Prostate gland (tissue), 2 donors: Measurements from ENCODE around the gene PPP1R1B.

Experiments
- POLR2A ChIP-seq: fragments of 450-650 bp; IDR thresholded peaks from one replicate; pipeline ENCODE4 v1.6.1; 2016; ENCODE audit warnings: antibody characterized with exemption, mild to moderate bottlenecking
- TF ChIP-seq, protein P1 (sequence below), 4 experiments: fragments of 200-600 bp in 2 of 4; fragments of 450-650 bp in 2 of 4; sonication (generic) in 2 of 4; IDR thresholded peaks; 1 replicate in 3 of 4; 2 replicates in 1 of 4; pipeline ENCODE4 v1.5.1; 2016 to 2019; ENCODE audit warnings: antibody characterized with exemption in 4 of 4, mild to moderate bottlenecking in 2 of 4, moderate library complexity in 2 of 4

DNA sequence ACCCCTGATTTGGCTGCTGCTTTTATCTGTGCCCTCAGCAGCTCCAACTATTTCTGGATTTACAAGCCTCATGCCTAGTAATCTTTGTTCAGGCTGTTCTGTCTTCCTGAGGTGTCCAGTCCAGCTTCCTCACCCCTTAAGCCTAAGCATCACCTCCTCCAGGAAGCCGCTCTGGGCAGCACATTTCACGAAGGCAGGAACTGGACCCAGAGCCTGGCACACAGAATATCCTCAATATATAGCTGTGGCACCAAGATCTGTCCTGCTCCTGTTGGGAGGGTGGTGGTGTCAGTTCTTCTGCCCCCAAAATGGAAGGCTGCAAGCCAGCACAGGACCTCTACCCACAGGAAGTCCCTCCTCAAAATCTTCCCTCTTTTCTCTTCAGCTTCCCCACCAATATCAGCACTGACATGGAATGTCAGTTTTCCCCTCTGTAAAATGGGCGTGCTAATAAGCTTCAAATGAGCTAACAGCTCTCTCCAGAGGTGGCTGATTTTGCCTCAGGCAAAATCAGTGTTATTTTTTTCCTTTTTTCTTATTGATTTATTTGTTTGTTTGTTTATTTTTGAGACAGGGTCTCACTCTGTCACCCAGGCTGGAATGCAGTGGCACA is 12.1 kb upstream of the PPP1R1B start:
- TF ChIP-seq, protein P1, sequence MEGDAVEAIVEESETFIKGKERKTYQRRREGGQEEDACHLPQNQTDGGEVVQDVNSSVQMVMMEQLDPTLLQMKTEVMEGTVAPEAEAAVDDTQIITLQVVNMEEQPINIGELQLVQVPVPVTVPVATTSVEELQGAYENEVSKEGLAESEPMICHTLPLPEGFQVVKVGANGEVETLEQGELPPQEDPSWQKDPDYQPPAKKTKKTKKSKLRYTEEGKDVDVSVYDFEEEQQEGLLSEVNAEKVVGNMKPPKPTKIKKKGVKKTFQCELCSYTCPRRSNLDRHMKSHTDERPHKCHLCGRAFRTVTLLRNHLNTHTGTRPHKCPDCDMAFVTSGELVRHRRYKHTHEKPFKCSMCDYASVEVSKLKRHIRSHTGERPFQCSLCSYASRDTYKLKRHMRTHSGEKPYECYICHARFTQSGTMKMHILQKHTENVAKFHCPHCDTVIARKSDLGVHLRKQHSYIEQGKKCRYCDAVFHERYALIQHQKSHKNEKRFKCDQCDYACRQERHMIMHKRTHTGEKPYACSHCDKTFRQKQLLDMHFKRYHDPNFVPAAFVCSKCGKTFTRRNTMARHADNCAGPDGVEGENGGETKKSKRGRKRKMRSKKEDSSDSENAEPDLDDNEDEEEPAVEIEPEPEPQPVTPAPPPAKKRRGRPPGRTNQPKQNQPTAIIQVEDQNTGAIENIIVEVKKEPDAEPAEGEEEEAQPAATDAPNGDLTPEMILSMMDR (IDR thresholded peaks at IDR 0.05), result no peak
- no peak for TF ChIP-seq POLR2A
